Chondrocyte (in vitro differentiated cells): ENCODE results near the gene DNM2. TPM values are rescaled to one million over a fixed set of nuclear protein-coding genes. Genes with fewer than 3 reads are reported as not detected.
A peak's percentile ranks its signal among the peaks of the same experiment; 100 is the strongest.

Experiments used
- DNase-seq: peaks from one replicate; pipeline ENCODE4 v3.0.0; 2021; ENCODE audit warnings: mixed read lengths, low spot score
- H3K27ac Mint-ChIP-seq: one replicate; pipeline ENCODE4 v1.8.0; 2021; ENCODE audit warnings: mild to moderate bottlenecking, moderate library complexity, mixed read lengths; ENCODE audit not compliant: unreplicated experiment
- H3K27me3 Mint-ChIP-seq: 2 replicates; pipeline ENCODE4 v1.8.0; 2021; ENCODE audit warnings: low read depth, mixed read lengths
- H3K36me3 Mint-ChIP-seq: 2 replicates; pipeline ENCODE4 v1.8.0; 2021; ENCODE audit warnings: low read depth, mixed read lengths
- H3K4me1 Mint-ChIP-seq: 2 replicates; pipeline ENCODE4 v1.8.0; 2021; ENCODE audit warnings: low read depth, mild to moderate bottlenecking, mixed read lengths
- H3K4me3 Mint-ChIP-seq: one replicate; pipeline ENCODE4 v1.8.0; 2021; ENCODE audit warnings: mild to moderate bottlenecking, moderate library complexity, mixed read lengths; ENCODE audit not compliant: unreplicated experiment
- H3K9me3 Mint-ChIP-seq: 2 replicates; pipeline ENCODE4 v1.8.0; 2021; ENCODE audit warnings: low read depth, mixed read lengths
- CTCF ChIP-seq: fragments of 200-600 bp; sonication (generic); IDR thresholded peaks from 2 replicates; pipeline ENCODE4 v1.5.0; 2021; ENCODE audit warnings: antibody characterized with exemption, mild to moderate bottlenecking, moderate library complexity
- total RNA-seq: library from RNA; stranded (reverse); gene quantifications from 3 replicates; pipeline ENCODE4 v1.2.1, GENCODE V29; 2021

DNM2 gene
- total RNA-seq, 1 donor from 2014 or later = 116 TPM

- no peaks in the 10 kb centered on the region for H3K27me3 Mint-ChIP-seq
- peak overlapping the region; percentile 55 for H3K27ac Mint-ChIP-seq
- no peak overlapping the region for H3K4me3 Mint-ChIP-seq
Measured at GRCh38 chr19:10758978-10759377, 41.1 kb downstream of the DNM2 start.

GRCh38 chr19:10760273-10760944, 42.5 kb downstream of the DNM2 start:
- Mint-ChIP-seq H3K4me3 (no peak overlapping the region), H3K9me3 (no peaks in the 10 kb centered on the region), H3K36me3 (peaks cover 6% of the 10 kb centered on the region), H3K27me3 (no peaks in the 10 kb centered on the region), H3K4me1 (peaks cover 36% of the 10 kb centered on the region), H3K27ac (peak overlapping the region; percentile 39)
- TF ChIP-seq CTCF = no peak
- DNase-seq = no peak

More at GRCh38 chr19:10758978-10759377, 41.1 kb downstream of the DNM2 start:
- H3K36me3 Mint-ChIP-seq = peaks cover 6% of the 10 kb centered on the region
- DNase-seq = no peak
- peaks cover 42% of the 10 kb centered on the region for H3K4me1 Mint-ChIP-seq
- no peak for TF ChIP-seq CTCF
- no peaks in the 10 kb centered on the region for H3K9me3 Mint-ChIP-seq

- Mint-ChIP-seq H3K9me3 (no peaks in the 10 kb centered on the region), H3K36me3 (peaks cover 6% of the 10 kb centered on the region), H3K27me3 (no peaks in the 10 kb centered on the region), H3K4me1 (peaks cover 48% of the 10 kb centered on the region), H3K27ac (peak overlapping the region; percentile 17), H3K4me3 (no peak overlapping the region)
- DNase-seq = no peak
- no peak for TF ChIP-seq CTCF
Measured at GRCh38 chr19:10761443-10762250, 43.8 kb downstream of the DNM2 start.

GRCh38 chr19:10762656-10763055, 44.8 kb downstream of the DNM2 start:
- no peak overlapping the region for H3K27ac Mint-ChIP-seq

More at GRCh38 chr19:10762656-10763055, 44.8 kb downstream of the DNM2 start:
- Mint-ChIP-seq H3K27me3 (no peaks in the 10 kb centered on the region), H3K36me3 (peaks cover 6% of the 10 kb centered on the region), H3K9me3 (no peaks in the 10 kb centered on the region), H3K4me1 (peaks cover 56% of the 10 kb centered on the region), H3K4me3 (no peak overlapping the region)
- DNase-seq = no peak
- TF ChIP-seq CTCF = no peak
